Kidney (tissue), 14 donors: ENCODE results near the gene STPG3. TPM values are rescaled to one million over a fixed set of nuclear protein-coding genes. Genes with fewer than 3 reads are reported as not detected.

Source experiments
- DNase-seq, 5 donors: peaks; one replicate each; pipeline ENCODE4 v3.0.0-alpha.2; 2013 to 2020
- FAIRE-seq: peaks from 2 replicates; lab custom pipeline; 2012; peaks lifted over from hg19 to GRCh38; lab: Jason Lieb, UNC
- H3K27ac ChIP-seq, 2 donors: one replicate each; pipeline ENCODE4 v1.7.0; 2013; ENCODE audit warnings: low read depth in 2 of 2, low read length in 2 of 2, inconsistent platforms in 1 of 2
- H3K27me3 ChIP-seq: one replicate; pipeline ENCODE4 v1.7.1; 2013; ENCODE audit warnings: low read length, inconsistent platforms; ENCODE audit not compliant: control insufficient read depth, insufficient read depth
- H3K36me3 ChIP-seq, 3 donors: one replicate each; pipeline versions ENCODE4 v1.7.0 to v1.7.1; 2013; ENCODE audit warnings: low read length in 3 of 3, control low read depth in 1 of 3, inconsistent platforms in 1 of 3; ENCODE audit not compliant: insufficient read depth in 3 of 3, control insufficient read depth in 2 of 3
- H3K4me1 ChIP-seq, 3 donors: one replicate each; pipeline versions ENCODE4 v1.7.0 to v1.7.1; 2013; ENCODE audit warnings: low read length in 3 of 3, inconsistent platforms in 1 of 3, low read depth in 1 of 3; ENCODE audit not compliant: control insufficient read depth in 2 of 3, insufficient read depth in 2 of 3
- H3K4me3 ChIP-seq, 3 donors: one replicate each; pipeline versions ENCODE4 v1.7.0 to v1.8.1; 2013; ENCODE audit warnings: low read length in 3 of 3, control low read depth in 1 of 3, inconsistent platforms in 1 of 3
- H3K9ac ChIP-seq, 3 donors: one replicate each; pipeline versions ENCODE4 v1.7.0 to v1.7.1; 2013; ENCODE audit warnings: low read length in 3 of 3, control low read depth in 1 of 3, inconsistent platforms in 1 of 3
- H3K9me3 ChIP-seq, 3 donors: one replicate each; pipeline versions ENCODE4 v1.7.0 to v1.7.1; 2013; ENCODE audit warnings: low read length in 3 of 3, control low read depth in 1 of 3, inconsistent platforms in 1 of 3; ENCODE audit not compliant: control insufficient read depth in 2 of 3, insufficient read depth in 1 of 3
- intact Hi-C: fragments of 100-400 bp; cut with DNase I; formaldehyde crosslinking; loops from one replicate; pipeline ENCODE4 v1.11.1; 2022
- polyA plus RNA-seq: library from polyadenylated mRNA; stranded (reverse); fragments of 350-450 nt; fragmentation: Illumina TruSeq; extraction: RNeasy Lipid Tissue Mini Kit (QIAGEN cat#74804); gene quantifications from one replicate; pipeline ENCODE4 v1.2.3, GENCODE V29; 2014; ENCODE audit warnings: low read depth, low replicate concordance; ENCODE audit not compliant: insufficient read depth
- total RNA-seq: library from RNA; stranded (reverse); fragmentation: NEBNext Ultra II Directional; extraction: Animal tissue kit (Norgen Biotek cat#: 25700); gene quantifications from one replicate; pipeline ENCODE4 v1.2.1, GENCODE V29; 2021
- TF ChIP-seq, protein P1 (sequence below): IDR thresholded peaks from 3 replicates; pipeline ENCODE4 v1.5.1; 2012; ENCODE audit warnings: mild to moderate bottlenecking, moderate library complexity, borderline replicate concordance; ENCODE audit not compliant: insufficient read depth; ENCODE audit errors: extremely low read depth
- donor health status: control.
- donor health status: control.
- donor health status: control.
- donor health status: control.
- donor health status: control.
- donor health status: DM: yes; HTN: yes; CAD: no.
- donor health status: Normal renal cell carcinoma (clear cell type).

STPG3 gene
- total and polyA plus RNA-seq, 2 donors from 2014 or later: 0.38 TPM; not detected in 1

DNA sequence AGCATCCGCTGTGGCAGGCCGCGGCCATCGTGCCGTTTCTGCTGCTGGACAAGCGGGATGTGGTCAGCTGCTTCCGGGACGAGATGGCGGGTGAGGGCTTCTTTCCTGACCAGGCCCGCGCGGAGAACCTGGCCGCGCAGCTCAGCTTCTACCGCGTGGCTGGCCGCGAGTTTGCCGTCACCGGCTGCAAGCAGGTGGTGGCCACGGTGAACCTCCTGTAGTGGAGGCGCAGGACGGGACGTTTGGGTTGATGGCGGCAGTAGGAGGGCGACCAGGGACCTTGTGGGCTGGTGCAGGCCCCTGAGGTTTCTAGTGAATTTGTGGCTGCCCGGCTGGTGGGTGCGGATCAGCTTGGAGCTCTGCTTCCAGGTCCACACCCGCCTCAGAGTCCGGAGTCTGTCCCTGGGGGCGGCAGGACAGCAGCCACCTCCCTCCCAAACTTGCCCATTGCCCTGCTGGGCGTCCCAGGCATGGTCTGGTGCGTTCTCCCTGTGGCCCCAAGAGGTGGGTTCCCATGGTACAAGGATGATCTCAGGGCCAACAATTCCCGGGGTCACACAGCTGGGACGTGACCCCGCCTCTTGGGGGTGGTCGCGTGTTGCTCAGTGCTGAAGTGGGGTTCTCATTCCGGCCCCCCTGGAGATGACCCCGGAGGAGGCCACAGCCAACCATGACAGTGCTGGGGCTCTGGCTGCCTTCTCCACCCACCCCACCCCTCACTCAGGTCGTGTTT lies 28.8 kb downstream of the STPG3 start:
- Histone ChIP-seq H3K9ac (no peak overlapping the region), H3K27me3 (no peaks in the 10 kb centered on the region), H3K9me3 (no peaks in the 10 kb centered on the region), H3K27ac (no peak overlapping the region), H3K4me3 (no peak overlapping the region), H3K36me3 (no peaks in the 10 kb centered on the region), H3K4me1 (peaks cover 0 to 23% (median 7%) of the 10 kb centered on the region in 3 donors)
- intact Hi-C loops: no loop called here
- TF ChIP-seq, protein P1, sequence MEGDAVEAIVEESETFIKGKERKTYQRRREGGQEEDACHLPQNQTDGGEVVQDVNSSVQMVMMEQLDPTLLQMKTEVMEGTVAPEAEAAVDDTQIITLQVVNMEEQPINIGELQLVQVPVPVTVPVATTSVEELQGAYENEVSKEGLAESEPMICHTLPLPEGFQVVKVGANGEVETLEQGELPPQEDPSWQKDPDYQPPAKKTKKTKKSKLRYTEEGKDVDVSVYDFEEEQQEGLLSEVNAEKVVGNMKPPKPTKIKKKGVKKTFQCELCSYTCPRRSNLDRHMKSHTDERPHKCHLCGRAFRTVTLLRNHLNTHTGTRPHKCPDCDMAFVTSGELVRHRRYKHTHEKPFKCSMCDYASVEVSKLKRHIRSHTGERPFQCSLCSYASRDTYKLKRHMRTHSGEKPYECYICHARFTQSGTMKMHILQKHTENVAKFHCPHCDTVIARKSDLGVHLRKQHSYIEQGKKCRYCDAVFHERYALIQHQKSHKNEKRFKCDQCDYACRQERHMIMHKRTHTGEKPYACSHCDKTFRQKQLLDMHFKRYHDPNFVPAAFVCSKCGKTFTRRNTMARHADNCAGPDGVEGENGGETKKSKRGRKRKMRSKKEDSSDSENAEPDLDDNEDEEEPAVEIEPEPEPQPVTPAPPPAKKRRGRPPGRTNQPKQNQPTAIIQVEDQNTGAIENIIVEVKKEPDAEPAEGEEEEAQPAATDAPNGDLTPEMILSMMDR: no peak
- FAIRE-seq: no peak
- peak in 2 of 5 donors; percentile 43 to 75 for DNase-seq

DNA sequence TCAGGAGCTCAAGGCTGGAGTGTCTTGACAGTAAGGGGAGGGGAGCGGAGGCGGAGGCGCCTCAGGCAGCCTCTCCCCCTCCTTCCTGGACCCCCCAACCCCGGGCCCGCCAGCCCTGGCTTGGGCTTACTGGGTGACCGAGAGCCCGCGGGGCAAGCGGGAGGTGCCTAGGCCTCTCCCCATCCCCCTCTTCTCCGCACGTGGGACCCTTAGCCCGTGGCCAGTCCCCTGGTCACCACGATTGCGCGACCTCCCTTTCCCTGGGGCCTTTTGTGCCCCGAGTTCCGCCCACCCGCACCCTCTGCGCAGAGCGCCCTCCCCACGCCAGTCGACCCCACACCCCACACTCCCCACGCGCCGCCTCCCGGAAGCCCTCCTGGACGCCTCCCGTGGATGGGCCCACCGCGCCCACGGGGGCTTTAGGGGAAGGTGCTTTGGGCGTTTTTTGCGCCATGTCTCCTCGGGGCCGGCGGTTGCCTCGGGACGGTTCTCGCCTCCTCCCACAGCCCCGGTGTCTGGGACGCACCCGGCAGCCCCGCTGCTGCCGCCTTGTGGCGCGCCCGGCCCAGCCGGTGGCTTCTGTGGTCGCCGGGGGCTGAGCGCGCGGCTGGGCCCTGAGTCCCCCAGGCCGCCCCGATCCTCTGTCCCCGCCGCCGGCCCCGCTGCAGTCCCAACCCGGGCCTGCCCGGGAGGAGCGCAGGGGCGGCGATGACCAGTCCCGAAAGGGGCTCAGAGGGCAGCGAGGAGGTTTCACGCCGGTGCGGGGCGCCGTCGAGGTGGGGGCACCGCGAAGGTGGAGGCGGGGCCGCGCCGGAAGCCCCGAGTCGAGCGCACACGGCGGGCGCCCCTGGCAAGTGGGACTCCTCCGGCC lies 29.6 kb downstream of the STPG3 start:
- H3K9ac ChIP-seq: no peak overlapping the region
- DNase-seq (peak in 3 of 5 donors; percentile 40 to 73 (median 72)), FAIRE-seq (no peak)
- H3K36me3 ChIP-seq: no peaks in the 10 kb centered on the region
- TF ChIP-seq, protein P1: peak; percentile 4
- no peak overlapping the region for H3K4me3 ChIP-seq
- H3K9me3 ChIP-seq: no peaks in the 10 kb centered on the region
- peaks cover 0 to 19% (median 7%) of the 10 kb centered on the region in 3 donors for H3K4me1 ChIP-seq
- H3K27ac ChIP-seq: no peak overlapping the region
- H3K27me3 ChIP-seq: no peaks in the 10 kb centered on the region
- intact Hi-C loops: no loop called here

DNA sequence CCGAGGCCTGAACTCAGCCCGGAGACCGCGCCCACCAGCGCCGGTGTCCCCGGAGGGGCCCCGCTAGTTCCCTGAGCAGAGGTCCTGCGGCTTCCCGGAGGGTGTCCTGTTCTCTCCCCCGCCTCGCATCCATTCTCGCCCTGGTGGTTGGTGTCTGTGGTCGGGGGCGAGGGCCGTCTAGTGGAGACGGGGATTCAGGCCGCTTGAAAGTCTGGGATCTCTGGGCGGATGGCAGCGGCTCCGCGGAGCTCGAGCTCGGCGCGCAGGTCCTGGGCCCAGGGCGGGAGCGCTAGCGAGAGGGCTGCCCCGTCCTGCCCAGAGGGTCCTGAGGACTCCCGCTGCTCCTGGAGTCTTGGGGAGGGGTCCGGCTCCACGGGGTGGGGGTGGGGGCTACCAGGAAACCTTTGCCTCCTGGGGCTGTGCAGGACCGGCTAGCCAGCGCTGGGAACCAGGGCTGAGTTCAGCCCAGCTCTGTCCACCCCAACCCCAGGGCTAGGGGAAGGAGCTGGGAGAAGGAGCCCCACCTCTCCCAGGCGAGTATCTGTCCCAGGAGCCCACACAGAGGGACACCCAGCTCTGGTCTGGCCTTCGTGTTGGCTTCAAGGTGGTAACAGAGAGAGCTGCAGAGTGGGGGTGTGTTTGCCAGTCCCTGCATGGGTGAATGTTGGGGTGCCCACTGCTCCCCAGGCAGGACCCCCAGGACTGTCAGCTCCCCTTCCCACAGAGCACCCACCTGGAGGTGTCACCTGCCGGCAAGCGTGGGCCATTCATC lies 30.4 kb downstream of the STPG3 start:
- no peak overlapping the region for H3K9ac ChIP-seq
- peak; percentile 21 to 69 (median 54) for DNase-seq
- no peak overlapping the region for H3K4me3 ChIP-seq
- intact Hi-C loops: no loop called here
- no peaks in the 10 kb centered on the region for H3K27me3 ChIP-seq
- H3K4me1 ChIP-seq: peaks cover 0 to 10% (median 6%) of the 10 kb centered on the region in 3 donors
- H3K27ac ChIP-seq: no peak overlapping the region
- TF ChIP-seq, protein P1: no peak
- H3K9me3 ChIP-seq: no peaks in the 10 kb centered on the region
- H3K36me3 ChIP-seq: no peaks in the 10 kb centered on the region
- FAIRE-seq: no peak
